GM23338 (cell line): ENCODE results near the gene MPZL1. TPM values are rescaled to one million over a fixed set of nuclear protein-coding genes. Genes with fewer than 3 reads are reported as not detected.

Experiments used
- ATAC-seq: fragments of 200-7000 bp; cut with Tn5 transposase; 3 replicates; pipeline ENCODE4 v1.9.1; 2020
- DNase-seq: peaks from one replicate; pipeline ENCODE4 v3.0.0-alpha.2; 2015; ENCODE audit warnings: low spot score
- H2AFZ ChIP-seq: fragments of 200-600 bp; sonication (generic); 2 replicates; pipeline ENCODE4 v1.8.0; 2016; ENCODE audit warnings: antibody characterized with exemption, mild to moderate bottlenecking, moderate library complexity
- H3F3A ChIP-seq: fragments of 200-600 bp; sonication (generic); replicated peaks from 2 replicates; pipeline ENCODE4 v1.8.0; 2017; ENCODE audit warnings: antibody characterized with exemption, mixed run types, low read depth
- H3K27ac ChIP-seq: fragments of 200-600 bp; sonication (generic); 2 replicates; pipeline ENCODE4 v1.6.1; 2016; ENCODE audit warnings: low read depth
- H3K27me3 ChIP-seq: fragments of 200-600 bp; sonication (generic); 2 replicates; pipeline ENCODE4 v1.8.0; 2016; ENCODE audit warnings: mild to moderate bottlenecking, mixed run types, moderate library complexity; ENCODE audit not compliant: insufficient read depth
- H3K36me3 ChIP-seq: fragments of 200-600 bp; sonication (generic); 2 replicates; pipeline ENCODE4 v1.8.0; 2016; ENCODE audit warnings: mild to moderate bottlenecking; ENCODE audit not compliant: insufficient read depth
- H3K4me1 ChIP-seq: fragments of 200-600 bp; sonication (generic); 2 replicates; pipeline ENCODE4 v1.8.0; 2016; ENCODE audit warnings: mild to moderate bottlenecking, moderate library complexity; ENCODE audit not compliant: insufficient read depth
- H3K4me2 ChIP-seq: fragments of 200-600 bp; sonication (generic); 2 replicates; pipeline ENCODE4 v1.7.1; 2017; ENCODE audit warnings: mixed run types
- H3K4me3 ChIP-seq: fragments of 200-600 bp; sonication (generic); 2 replicates; pipeline ENCODE4 v1.6.1; 2016; ENCODE audit warnings: mixed run types
- H3K79me2 ChIP-seq: fragments of 200-600 bp; sonication (generic); replicated peaks from 2 replicates; pipeline ENCODE4 v1.8.0; 2017; ENCODE audit warnings: mild to moderate bottlenecking; ENCODE audit not compliant: insufficient read depth
- H3K9me2 ChIP-seq: fragments of 200-600 bp; sonication (generic); 2 replicates; pipeline ENCODE4 v1.8.0; 2017; ENCODE audit not compliant: insufficient read depth
- H4K20me1 ChIP-seq: fragments of 200-600 bp; sonication (generic); replicated peaks from 2 replicates; pipeline ENCODE4 v1.8.0; 2017; ENCODE audit warnings: mild to moderate bottlenecking; ENCODE audit not compliant: insufficient read depth
- H3K27ac Mint-ChIP-seq: 2 replicates; pipeline ENCODE4 v1.8.0; 2020; ENCODE audit warnings: inconsistent platforms, mild to moderate bottlenecking, moderate library complexity, mixed read lengths
- H3K27me3 Mint-ChIP-seq: 3 replicates; pipeline ENCODE4 v1.8.0; 2022; ENCODE audit warnings: low read depth, mild to moderate bottlenecking, moderate library complexity, mixed read lengths, inconsistent platforms; ENCODE audit not compliant: insufficient read depth, poor library complexity
- H3K36me3 Mint-ChIP-seq: 3 replicates; pipeline ENCODE4 v1.8.0; 2021; ENCODE audit warnings: low read depth, mild to moderate bottlenecking, inconsistent platforms, moderate library complexity, mixed read lengths
- H3K4me1 Mint-ChIP-seq: 3 replicates; pipeline ENCODE4 v1.8.0; 2020; ENCODE audit warnings: mild to moderate bottlenecking, inconsistent platforms, mixed read lengths
- H3K4me3 Mint-ChIP-seq: 3 replicates; pipeline ENCODE4 v1.8.0; 2021; ENCODE audit warnings: moderate library complexity, mild to moderate bottlenecking, inconsistent platforms, mixed read lengths
- H3K9me3 Mint-ChIP-seq: 3 replicates; pipeline ENCODE4 v1.8.0; 2020; ENCODE audit warnings: moderate library complexity, mild to moderate bottlenecking, inconsistent platforms, mixed read lengths
- POLR2AphosphoS5 ChIP-seq: IDR thresholded peaks from 2 replicates; pipeline ENCODE4 v1.6.1; 2016; ENCODE audit warnings: antibody characterized with exemption, low read depth
- REST ChIP-seq: IDR thresholded peaks from one replicate; pipeline ENCODE4 v1.6.1; 2018; ENCODE audit warnings: antibody characterized with exemption; ENCODE audit not compliant: unreplicated experiment
- STAT1 ChIP-seq: IDR thresholded peaks from one replicate; pipeline ENCODE4 v1.6.1; 2016; ENCODE audit warnings: antibody characterized with exemption; ENCODE audit not compliant: unreplicated experiment
- ZNF114 ChIP-seq: fragments of 250-450 bp; sonication (Bioruptor Pico); IDR thresholded peaks from 2 replicates; pipeline ENCODE4 v1.5.0; 2020; ENCODE audit warnings: mild to moderate bottlenecking, moderate library complexity
- ZNF331 ChIP-seq: fragments of 250-450 bp; sonication (Bioruptor Pico); IDR thresholded peaks from 2 replicates; pipeline ENCODE4 v1.5.0; 2020; ENCODE audit warnings: low read depth, mild to moderate bottlenecking, moderate library complexity
- polyA plus RNA-seq: library from polyadenylated mRNA; unstranded; fragments of >200 nt; fragmentation: Nextera tagmentation; extraction: Ambion mirVana; gene quantifications from 2 replicates; pipeline ENCODE4 v1.2.1, GENCODE V29; 2016
- total RNA-seq: library from RNA; depleted of rRNA; stranded (reverse); fragments of >200 nt; shearing (Covaris generic); gene quantifications from 2 replicates; pipeline ENCODE4 v1.2.3, GENCODE V29; 2014
- TF ChIP-seq, protein P1 (sequence below): fragments of 250-450 bp; sonication (Bioruptor Pico); IDR thresholded peaks from 2 replicates; pipeline ENCODE4 v1.5.0; 2020; ENCODE audit warnings: mild to moderate bottlenecking, moderate library complexity

The MPZL1 gene
- total and polyA plus RNA-seq, 2 experiments from 2014 or later: 35.1 to 85.1 TPM

DNA sequence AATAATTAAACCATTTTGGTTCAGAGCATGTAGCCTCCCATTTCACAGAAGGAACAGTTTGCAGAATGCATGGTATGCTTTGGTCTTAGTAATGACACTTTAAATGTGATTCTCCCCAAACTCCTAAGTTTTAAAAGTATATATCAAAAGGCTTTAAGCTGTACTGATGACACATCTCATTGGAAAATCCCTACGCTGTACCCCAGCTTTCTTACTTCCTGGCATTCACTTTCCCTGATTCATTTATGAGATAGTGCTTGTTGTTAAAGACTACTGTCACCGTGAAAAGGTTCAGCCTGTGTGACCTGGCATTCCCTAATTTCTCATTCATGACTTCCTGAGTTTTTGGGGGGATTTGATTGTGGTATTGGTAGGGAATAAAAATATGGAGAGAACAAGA lies 53.4 kb downstream of the MPZL1 start:
- H3K4me3 ChIP-seq: no peak overlapping the region
- H3K79me2 ChIP-seq: no peaks in the 10 kb centered on the region
- H3K27ac ChIP-seq: no peak overlapping the region; the same call in 1 of the 2 replicates
- H3F3A ChIP-seq: no peaks in the 10 kb centered on the region
- TF ChIP-seq, protein P1, sequence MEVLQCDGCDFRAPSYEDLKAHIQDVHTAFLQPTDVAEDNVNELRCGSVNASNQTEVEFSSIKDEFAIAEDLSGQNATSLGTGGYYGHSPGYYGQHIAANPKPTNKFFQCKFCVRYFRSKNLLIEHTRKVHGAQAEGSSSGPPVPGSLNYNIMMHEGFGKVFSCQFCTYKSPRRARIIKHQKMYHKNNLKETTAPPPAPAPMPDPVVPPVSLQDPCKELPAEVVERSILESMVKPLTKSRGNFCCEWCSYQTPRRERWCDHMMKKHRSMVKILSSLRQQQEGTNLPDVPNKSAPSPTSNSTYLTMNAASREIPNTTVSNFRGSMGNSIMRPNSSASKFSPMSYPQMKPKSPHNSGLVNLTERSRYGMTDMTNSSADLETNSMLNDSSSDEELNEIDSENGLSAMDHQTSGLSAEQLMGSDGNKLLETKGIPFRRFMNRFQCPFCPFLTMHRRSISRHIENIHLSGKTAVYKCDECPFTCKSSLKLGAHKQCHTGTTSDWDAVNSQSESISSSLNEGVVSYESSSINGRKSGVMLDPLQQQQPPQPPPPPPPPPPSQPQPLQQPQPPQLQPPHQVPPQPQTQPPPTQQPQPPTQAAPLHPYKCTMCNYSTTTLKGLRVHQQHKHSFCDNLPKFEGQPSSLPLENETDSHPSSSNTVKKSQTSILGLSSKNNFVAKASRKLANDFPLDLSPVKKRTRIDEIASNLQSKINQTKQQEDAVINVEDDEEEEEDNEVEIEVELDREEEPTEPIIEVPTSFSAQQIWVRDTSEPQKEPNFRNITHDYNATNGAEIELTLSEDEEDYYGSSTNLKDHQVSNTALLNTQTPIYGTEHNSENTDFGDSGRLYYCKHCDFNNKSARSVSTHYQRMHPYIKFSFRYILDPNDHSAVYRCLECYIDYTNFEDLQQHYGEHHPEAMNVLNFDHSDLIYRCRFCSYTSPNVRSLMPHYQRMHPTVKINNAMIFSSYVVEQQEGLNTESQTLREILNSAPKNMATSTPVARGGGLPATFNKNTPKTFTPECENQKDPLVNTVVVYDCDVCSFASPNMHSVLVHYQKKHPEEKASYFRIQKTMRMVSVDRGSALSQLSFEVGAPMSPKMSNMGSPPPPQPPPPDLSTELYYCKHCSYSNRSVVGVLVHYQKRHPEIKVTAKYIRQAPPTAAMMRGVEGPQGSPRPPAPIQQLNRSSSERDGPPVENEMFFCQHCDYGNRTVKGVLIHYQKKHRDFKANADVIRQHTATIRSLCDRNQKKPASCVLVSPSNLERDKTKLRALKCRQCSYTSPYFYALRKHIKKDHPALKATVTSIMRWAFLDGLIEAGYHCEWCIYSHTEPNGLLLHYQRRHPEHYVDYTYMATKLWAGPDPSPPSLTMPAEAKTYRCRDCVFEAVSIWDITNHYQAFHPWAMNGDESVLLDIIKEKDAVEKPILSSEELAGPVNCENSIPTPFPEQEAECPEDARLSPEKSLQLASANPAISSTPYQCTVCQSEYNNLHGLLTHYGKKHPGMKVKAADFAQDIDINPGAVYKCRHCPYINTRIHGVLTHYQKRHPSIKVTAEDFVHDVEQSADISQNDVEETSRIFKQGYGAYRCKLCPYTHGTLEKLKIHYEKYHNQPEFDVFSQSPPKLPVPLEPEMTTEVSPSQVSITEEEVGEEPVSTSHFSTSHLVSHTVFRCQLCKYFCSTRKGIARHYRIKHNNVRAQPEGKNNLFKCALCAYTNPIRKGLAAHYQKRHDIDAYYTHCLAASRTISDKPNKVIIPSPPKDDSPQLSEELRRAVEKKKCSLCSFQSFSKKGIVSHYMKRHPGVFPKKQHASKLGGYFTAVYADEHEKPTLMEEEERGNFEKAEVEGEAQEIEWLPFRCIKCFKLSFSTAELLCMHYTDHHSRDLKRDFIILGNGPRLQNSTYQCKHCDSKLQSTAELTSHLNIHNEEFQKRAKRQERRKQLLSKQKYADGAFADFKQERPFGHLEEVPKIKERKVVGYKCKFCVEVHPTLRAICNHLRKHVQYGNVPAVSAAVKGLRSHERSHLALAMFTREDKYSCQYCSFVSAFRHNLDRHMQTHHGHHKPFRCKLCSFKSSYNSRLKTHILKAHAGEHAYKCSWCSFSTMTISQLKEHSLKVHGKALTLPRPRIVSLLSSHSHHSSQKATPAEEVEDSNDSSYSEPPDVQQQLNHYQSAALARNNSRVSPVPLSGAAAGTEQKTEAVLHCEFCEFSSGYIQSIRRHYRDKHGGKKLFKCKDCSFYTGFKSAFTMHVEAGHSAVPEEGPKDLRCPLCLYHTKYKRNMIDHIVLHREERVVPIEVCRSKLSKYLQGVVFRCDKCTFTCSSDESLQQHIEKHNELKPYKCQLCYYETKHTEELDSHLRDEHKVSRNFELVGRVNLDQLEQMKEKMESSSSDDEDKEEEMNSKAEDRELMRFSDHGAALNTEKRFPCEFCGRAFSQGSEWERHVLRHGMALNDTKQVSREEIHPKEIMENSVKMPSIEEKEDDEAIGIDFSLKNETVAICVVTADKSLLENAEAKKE: no peak
- TF ChIP-seq REST: no peak
- no peak for TF ChIP-seq POLR2AphosphoS5
- no peak for TF ChIP-seq ZNF331 (CRISPR knock-in tag)
- TF ChIP-seq ZNF114 (CRISPR knock-in tag): no peak
- TF ChIP-seq STAT1: no peak
- H3K36me3 ChIP-seq: peaks cover 27% of the 10 kb centered on the region
- H3K4me3 Mint-ChIP-seq: no peak overlapping the region
- peaks cover 75% of the 10 kb centered on the region for H3K36me3 Mint-ChIP-seq
- H3K4me1 Mint-ChIP-seq: peaks cover 2% of the 10 kb centered on the region; the same call in 2 of the 3 replicates
- DNase-seq (no peak), ATAC-seq (no peak)
- no peak overlapping the region for H2AFZ ChIP-seq
- H3K27me3 Mint-ChIP-seq: peaks cover 11% of the 10 kb centered on the region
- no peak overlapping the region for H3K4me2 ChIP-seq
- H3K9me3 Mint-ChIP-seq: no peaks in the 10 kb centered on the region; the same call in 2 of the 3 replicates
- H3K27me3 ChIP-seq: no peaks in the 10 kb centered on the region
- peaks cover 19% of the 10 kb centered on the region for H4K20me1 ChIP-seq
- no peak overlapping the region for H3K27ac Mint-ChIP-seq
- no peaks in the 10 kb centered on the region for H3K4me1 ChIP-seq
- no peaks in the 10 kb centered on the region for H3K9me2 ChIP-seq
